HepG2 (cell line): ENCODE results near the gene FAM72A.
"Not testable (repeated sequence)": the region's sequence is repeated elsewhere in the genome, so short reads cannot be mapped to it uniquely, and the experiment has no call there.

Experiments used
- EZH2 ChIP-seq: conservative IDR thresholded peaks from 2 replicates; pipeline ENCODE4 v1.6.1; 2012; ENCODE audit warnings: mild to moderate bottlenecking, low read depth, low read length, moderate library complexity
- JUND ChIP-seq: sonication (generic); formaldehyde crosslinking; IDR thresholded peaks from 2 replicates; pipeline ENCODE4 v1.8.0; 2022; ENCODE audit warnings: mild to moderate bottlenecking, missing genetic modification reagents
- NCOA1 ChIP-seq: sonication (generic); formaldehyde crosslinking; IDR thresholded peaks from 2 replicates; pipeline ENCODE4 v1.9.0; 2021; ENCODE audit warnings: missing genetic modification reagents
- PHF5A ChIP-seq: IDR thresholded peaks from one replicate; pipeline ENCODE4 v1.6.1; 2018; ENCODE audit warnings: low read depth, missing genetic modification reagents; ENCODE audit not compliant: unreplicated experiment
- REXO4 ChIP-seq: sonication (generic); formaldehyde crosslinking; IDR thresholded peaks from 2 replicates; pipeline ENCODE4 v1.8.0; 2022; ENCODE audit warnings: missing genetic modification reagents, mild to moderate bottlenecking, borderline replicate concordance
- SOX6 ChIP-seq, 2 experiments: fragments of 450-650 bp in 1 of 2; sonication (generic) in 1 of 2; formaldehyde crosslinking in 1 of 2; IDR thresholded peaks; 2 replicates each; pipeline versions ENCODE4 v1.4.0 to v1.6.1; 2017 to 2020; ENCODE audit warnings: antibody characterized with exemption in 1 of 2, mild to moderate bottlenecking in 1 of 2, missing genetic modification reagents in 1 of 2
- SP1 ChIP-seq, 2 experiments: fragments of 450-650 bp in 1 of 2; sonication (generic) in 1 of 2; formaldehyde crosslinking in 1 of 2; IDR thresholded peaks; 2 replicates each; pipeline versions ENCODE4 v1.4.0 to v1.6.1; 2016 to 2020; ENCODE audit warnings: missing genetic modification reagents in 1 of 2
- TAF1 ChIP-seq: sonication (generic); formaldehyde crosslinking; IDR thresholded peaks from 2 replicates; pipeline ENCODE4 v1.4.0; 2020; ENCODE audit warnings: missing genetic modification reagents
- YY1 ChIP-seq: IDR thresholded peaks from 2 replicates; pipeline ENCODE4 v1.6.1; 2011; ENCODE audit warnings: low read length, low read depth, moderate library complexity, mild to moderate bottlenecking; ENCODE audit not compliant: insufficient read depth, insufficient replicate concordance
- ZNF3 ChIP-seq: IDR thresholded peaks from 2 replicates; pipeline ENCODE4 v1.7.0; 2017; ENCODE audit warnings: inconsistent platforms
- TF ChIP-seq, protein P1 (sequence below): sonication (generic); formaldehyde crosslinking; IDR thresholded peaks from 2 replicates; pipeline ENCODE4 v1.5.0; 2020; ENCODE audit warnings: mild to moderate bottlenecking, missing genetic modification reagents, moderate library complexity

DNA sequence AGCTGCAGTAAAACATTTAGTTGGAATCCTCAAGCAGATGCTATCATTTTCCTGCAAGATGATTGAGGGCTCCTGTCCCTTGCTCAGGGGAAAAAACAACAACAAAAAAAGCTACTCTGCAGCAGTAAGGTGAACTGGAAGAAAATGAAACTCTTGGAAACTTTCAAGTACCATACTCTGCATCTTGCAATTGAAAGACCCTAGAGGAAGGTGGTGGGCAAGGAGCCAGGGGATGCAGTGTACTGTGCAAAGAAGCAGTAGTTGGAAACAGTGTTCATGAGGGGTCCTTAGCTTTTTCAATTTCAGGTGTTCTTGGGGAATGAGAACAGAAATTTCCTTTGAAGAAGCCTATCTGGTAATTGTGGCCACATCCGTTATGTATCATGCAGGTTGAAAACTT is 8.2 kb upstream of the FAM72A start:
- TF ChIP-seq TAF1; YY1; SP1 (IDR thresholded peaks at IDR 0.05); SP1 (CRISPR knock-in tag; IDR thresholded peaks at IDR 0.05); EZH2; PHF5A; JUND (CRISPR knock-in tag); ZNF3 (CRISPR knock-in tag); NCOA1 (CRISPR knock-in tag); REXO4; SOX6 (IDR thresholded peaks at IDR 0.05); SOX6 (CRISPR knock-in tag; IDR thresholded peaks at IDR 0.05): not testable (repeated sequence)
- TF ChIP-seq, protein P1, sequence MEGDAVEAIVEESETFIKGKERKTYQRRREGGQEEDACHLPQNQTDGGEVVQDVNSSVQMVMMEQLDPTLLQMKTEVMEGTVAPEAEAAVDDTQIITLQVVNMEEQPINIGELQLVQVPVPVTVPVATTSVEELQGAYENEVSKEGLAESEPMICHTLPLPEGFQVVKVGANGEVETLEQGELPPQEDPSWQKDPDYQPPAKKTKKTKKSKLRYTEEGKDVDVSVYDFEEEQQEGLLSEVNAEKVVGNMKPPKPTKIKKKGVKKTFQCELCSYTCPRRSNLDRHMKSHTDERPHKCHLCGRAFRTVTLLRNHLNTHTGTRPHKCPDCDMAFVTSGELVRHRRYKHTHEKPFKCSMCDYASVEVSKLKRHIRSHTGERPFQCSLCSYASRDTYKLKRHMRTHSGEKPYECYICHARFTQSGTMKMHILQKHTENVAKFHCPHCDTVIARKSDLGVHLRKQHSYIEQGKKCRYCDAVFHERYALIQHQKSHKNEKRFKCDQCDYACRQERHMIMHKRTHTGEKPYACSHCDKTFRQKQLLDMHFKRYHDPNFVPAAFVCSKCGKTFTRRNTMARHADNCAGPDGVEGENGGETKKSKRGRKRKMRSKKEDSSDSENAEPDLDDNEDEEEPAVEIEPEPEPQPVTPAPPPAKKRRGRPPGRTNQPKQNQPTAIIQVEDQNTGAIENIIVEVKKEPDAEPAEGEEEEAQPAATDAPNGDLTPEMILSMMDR, result not testable (repeated sequence)
